NCI-H526 (cell line): ENCODE results near the gene GPR107.

Source experiments
- DNase-seq, 2 experiments: peaks; one replicate each; lab custom pipeline; 2025; lab: John Stamatoyannopoulos, UW

Gene GPR107

DNA sequence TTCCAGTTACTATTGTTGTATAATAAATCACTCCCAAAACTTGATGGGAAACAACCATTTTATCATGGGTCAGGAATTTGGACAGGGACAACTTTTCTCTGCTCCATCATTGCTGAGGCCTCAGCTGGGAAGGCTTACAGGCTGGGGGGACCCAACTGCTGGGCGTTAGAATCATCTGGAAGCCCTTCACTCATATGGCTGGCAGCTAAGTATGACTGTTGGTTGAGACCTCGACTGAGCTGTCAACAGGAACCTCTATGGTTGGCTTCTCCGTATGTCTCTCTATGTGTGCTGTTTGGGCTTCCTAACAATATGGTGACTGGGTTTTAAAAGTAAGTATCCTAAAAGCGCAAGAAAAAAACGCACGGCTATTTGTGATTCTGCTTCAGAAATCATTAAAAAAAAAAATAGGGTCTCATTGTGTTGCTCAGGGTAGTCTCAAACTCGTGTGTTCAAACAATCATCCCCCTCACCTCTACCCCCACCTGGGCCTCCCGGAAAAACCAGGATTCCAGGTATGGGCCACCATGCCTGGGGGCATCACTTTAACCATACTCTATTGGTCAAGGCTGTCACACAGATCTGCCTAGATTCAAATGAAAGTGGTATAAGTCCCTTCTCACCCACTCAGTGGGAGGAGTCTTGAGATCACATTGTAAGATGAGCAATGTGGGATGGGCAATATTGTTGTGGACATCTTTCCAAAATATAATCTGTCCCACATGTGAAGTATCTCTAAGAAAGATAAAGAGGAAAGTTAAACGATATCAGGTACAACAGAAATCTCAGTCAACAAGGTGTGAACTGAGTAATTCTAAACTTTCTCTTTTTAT is 26.0 kb upstream of the GPR107 start:
- DNase-seq: no peak

- no peak for DNase-seq
These were observed 25.0 kb upstream of the GPR107 start for GRCh38 chr9:130028493-130029222.

GRCh38 chr9:130029223-130029973 is 24.3 kb upstream of the GPR107 start:
- DNase-seq: no peak

DNA sequence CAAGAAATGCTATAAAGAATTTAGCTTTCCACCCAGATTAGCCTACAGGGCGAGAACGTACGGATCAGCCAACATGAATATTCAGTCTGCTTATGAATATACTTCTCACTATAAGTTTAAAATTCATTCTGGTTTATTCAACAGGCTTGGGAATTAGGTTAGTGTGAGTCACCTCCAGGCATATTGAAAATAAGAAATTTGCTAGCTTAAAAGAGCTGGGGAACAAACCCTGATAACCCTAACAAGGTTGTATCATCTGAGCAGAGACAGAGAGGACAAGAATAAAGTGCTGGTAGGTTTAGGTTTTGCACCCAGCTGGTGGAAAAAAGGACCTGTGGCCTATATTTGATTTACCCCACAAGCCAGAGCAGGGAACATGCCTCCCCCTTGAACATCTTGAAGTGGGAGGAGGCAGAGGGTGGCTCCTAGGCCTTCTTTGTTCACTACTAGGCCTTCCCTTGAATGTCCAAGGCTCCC is 23.0 kb upstream of the GPR107 start:
- no peak for DNase-seq

DNA sequence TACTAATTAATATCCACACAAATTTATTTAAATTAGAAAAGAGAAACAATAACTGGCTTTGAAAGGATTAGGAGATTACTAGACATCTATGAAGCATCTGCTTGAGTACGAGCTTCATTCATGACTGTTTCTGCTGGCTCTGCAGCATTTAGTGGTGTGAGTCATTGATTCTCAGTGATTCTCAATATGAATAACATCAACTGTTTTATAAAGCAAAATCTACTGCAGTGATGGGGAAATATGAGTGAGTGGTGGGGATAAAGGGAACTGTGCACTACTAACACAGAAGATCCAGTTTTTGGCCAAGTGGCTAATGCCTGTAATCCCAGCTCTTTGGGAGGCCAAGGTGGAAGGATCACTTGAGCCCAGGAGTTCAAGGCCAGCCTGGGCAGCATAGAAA is 19.1 kb upstream of the GPR107 start:
- DNase-seq: no peak

DNA sequence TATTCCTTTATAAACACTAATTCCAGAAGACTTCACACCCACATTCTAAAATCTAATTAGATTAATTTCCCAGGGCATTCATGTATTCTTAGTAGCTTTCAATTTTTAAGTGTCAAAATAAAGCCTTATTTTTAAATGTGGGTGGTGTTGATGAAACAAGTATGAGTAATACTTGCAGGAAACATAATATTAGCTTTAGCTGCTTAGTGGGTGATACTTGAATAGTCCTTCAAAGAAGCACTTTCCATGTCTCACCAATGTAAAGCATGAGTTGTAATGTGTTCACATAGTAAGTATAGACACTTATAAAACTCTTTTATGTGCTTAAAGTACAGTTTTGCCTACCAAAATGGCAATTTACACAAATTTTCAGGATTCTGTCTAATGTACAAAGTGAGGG is 17.6 kb upstream of the GPR107 start:
- DNase-seq: no peak

GRCh38 chr9:130039528-130040147 is 14.1 kb upstream of the GPR107 start:
- no peak for DNase-seq

DNA sequence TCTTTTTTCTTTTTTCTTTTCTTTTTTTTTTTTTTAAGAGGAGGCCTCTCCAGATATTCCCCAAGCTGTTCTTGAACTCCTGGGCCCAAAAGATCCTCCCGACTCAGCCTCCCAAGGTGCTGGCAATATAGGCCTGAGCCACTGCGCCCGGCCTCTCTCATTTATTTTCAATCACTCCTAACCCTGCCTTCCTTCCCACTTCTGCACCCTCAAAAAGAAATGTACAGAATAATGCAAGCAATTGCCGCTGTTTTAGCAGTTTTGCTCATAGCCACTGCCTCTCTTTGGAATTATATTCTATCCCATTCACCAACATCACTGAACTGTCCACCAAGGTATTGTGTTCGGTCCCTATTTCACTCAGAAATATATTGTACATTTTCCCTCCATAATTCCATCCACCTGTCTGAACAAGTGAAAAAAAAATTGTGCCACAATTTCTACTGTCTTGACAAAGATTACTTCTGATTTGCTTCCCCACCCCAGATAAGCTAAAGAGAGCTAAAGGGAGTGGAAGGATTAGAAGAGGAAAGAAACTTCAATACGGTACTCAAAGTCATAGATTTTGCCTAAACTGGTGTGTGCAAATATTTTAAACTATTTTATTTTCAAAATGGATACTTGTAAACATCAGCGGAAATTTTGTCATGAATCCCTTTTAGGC is 12.6 kb upstream of the GPR107 start:
- DNase-seq: no peak

DNA sequence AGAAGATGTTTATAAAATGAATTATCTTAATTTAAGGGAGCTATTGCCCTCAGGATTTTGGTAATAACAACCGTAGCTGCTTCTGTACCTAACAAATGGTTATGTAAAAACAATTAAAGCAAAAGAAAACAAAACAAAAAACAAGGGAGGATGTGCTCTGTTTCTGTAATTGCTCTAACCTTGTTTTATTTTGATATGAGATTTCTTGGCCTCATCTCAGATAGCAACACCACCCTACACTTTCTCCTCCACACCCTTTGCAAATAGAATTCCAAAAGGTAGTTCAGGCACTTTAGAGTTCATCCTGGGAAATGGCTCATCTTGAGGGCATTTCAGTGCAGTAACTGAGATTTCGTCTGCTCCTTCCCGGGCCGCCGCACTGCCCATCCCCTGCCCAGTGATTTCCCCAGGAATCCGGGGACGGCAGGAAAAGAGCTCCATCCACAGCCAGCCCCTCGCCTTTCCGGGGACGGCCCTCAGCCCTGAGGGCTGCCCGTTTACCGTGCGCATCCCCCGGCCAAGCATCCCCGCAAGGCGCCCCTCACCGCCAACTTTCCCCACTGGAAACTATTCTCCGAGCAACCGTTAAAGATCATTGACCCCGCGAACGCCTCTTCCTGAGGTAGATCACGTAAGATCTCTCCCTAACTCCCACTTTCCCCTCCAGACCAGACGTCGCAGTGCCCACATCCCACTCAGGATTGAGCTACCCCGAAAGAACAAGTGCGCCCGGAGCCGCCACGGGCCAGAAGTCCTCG is 11.9 kb upstream of the GPR107 start:
- no peak for DNase-seq

- DNase-seq: peak in 1 of 2 experiments; percentile 45
These were observed 11.3 kb upstream of the GPR107 start for GRCh38 chr9:130042406-130042884.

GRCh38 chr9:130042885-130043653 is 10.6 kb upstream of the GPR107 start, which contains the start of gene FNBP1:
TSS of gene FNBP1 (minus strand) at chr9:130043189. CDS start at chr9:130042975, 214 bp downstream.
- DNase-seq: peak; percentile 40 to 85

DNA sequence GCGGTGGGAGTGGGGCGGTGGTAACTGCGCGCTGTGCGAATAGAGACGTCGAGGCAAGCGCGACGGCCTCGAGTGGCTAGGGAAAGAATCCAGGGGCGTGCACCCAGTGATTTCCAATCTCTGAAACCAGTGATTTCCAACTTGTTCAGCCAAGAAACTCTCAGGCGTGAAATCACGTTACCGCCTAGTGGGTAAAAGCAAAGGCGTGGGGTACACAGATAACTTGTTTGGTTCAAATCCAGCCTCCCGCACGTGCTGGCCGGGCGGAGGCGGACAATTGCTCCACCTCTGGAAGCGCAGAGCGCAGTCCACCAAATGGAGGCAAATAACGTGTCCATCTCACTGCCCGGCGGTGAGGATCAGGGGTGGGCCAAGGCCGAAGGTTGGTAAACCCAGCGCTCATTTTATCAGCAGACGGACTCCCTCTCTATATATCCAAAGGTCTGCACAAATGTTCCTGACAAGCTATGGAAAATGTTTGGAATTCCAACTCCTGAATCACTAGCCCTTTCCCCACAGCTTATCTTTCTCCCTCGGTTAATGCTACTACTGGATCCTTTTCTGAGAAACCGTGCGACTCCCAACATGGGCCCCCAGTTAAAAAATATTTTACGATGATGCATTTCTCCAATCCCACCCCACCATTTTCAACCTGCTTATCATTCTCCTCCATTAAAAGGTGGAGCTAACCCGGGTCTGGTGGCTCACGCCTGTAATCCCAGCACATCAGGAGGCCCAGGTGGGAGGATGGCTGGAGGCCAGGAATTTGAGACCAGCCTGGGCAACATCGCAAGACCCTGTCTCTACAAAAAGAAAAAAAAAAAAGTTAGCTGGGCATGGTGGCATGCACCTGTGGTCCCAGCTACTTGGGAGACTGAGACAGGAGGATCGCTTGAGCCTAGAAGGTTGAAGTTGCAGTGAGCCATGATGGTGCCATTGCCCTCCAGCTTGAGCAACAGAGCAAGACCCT is 9.8 kb upstream of the GPR107 start:
- DNase-seq: no peak

DNA sequence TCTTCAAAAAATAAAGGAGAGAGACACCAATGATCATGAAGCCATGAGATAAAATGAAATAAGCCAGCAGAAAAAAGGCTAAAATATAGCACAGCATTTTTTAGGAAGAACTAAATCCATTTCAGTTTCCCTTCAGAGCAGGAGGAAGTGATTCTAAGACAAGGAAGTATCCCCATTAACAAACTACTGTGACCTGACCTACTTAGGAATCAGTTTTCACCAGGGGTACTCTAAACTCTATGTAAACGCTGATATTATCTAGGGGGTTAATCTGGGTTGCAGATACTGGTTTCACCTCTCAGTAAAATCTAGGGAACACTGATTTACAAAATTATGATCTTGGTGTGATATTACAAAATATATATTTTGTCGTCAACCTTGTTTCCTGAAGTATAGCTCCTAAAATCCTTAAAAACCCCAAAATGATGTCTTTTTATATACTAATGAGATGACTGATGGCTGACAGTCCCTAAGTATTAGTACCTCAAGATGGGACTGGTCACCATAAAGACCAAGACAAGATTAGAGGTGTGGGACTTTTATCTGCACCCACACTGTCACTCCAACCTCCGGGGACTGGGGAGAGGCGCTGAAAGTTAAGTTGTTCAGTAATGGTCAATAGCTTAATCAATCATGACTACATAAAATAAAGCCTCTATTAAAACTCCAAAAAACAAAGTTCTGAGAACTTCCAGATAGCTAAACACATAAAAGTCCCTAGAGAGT is 7.8 kb upstream of the GPR107 start:
- no peak for DNase-seq

- no peak for DNase-seq
These were observed 4.1 kb upstream of the GPR107 start for GRCh38 chr9:130049431-130050210.

- DNase-seq: no peak
These were observed 3.2 kb upstream of the GPR107 start for GRCh38 chr9:130050462-130050861.

DNA sequence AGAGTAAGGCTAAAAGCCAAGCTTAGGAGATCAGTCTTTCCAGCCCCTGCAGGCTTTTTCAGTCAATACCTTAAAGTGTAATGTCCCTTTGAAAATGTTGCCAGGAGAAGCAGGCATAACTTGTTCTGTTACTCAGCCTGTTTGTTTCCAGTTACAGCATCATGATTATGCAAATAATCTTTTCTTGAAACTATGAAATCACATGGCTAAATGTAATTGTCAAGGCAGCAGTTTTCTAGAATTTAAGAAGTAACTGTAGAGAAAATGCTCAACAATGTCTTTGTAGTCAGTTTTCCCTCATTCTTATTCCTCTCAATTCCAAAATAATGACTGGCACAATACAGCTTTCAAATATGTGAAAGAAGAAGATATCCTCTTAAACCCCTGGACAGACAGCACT is 1.9 kb upstream of the GPR107 start:
- peak; percentile 42 to 45 for DNase-seq

DNA sequence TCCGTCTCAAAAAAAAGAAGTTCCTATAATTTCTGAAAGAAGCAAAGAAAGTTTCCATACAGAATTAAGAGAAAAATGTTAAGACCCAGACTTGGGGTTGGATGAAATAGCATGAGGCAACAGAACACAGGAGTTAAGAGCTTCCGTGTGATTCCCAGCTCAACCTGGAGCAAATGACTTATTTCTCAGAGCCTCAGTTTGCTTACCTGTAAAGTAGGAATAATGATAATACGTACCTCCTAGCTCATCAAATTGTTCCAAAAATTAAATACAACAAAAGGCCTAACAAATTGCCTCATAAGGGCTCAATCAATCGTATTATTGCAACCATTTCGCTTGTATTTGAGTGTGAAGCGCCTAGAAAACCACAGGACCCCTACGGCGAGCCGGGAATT is 600 bp upstream of the GPR107 start:
- no peak for DNase-seq
